ENCODE results near the gene RBMS3. TPM values are rescaled to one million over a fixed set of nuclear protein-coding genes. Genes with fewer than 3 reads are reported as not detected.

RBMS3 gene
- total RNA-seq, 4 donors from 2014 or later: 7.3 to 21.8 (median 12.8) TPM

DNA sequence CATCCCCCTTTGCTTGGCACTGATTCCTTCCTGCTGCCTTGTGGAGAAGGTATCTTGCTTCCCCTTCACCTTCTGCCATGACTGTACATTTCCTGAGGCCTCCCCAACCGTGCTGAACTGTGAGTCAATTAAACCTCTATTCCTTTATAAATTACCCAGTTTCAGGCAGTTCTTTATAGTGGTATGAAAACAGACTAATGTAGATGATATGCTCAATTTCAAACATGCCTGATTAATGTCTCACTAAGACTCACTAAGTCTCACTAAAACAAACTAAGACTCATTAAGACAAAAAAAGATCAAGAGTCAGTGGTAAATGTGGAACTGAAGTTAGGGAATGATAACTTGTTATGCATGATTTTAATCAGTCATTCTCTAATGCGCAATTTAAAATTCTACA, 606.6 kb downstream of the RBMS3 start:
- no peak overlapping the region for H3K4me3 ChIP-seq (ENCODE audit: low read depth, poor library complexity, severe bottlenecking)
- intact Hi-C loops (cut with DNase I; ENCODE audit: low total_unique reads): no loop called here
- 60 to 85% methylated on average over 2 of the region's 2 CpGs for WGBS, 2 donors
- no peak for DNase-seq (ENCODE audit: low spot score in 2 of 2)
- TF ChIP-seq CTCF (IDR thresholded peaks at IDR 0.05): no peak

GRCh38 chr3:29889215-29889614, 608.3 kb downstream of the RBMS3 start:
- no peak for DNase-seq (ENCODE audit: low spot score in 2 of 2)
- TF ChIP-seq CTCF (IDR thresholded peaks at IDR 0.05) (no peak), POLR2A (IDR thresholded peaks at IDR 0.05) (no peak)
- H3K4me3 ChIP-seq (ENCODE audit: low read depth, poor library complexity, severe bottlenecking): no peak overlapping the region
- intact Hi-C loops (cut with DNase I; ENCODE audit: low total_unique reads): no loop called here
- 83 to 85% methylated on average over 1 of the region's 1 CpG for WGBS, 2 donors

DNA sequence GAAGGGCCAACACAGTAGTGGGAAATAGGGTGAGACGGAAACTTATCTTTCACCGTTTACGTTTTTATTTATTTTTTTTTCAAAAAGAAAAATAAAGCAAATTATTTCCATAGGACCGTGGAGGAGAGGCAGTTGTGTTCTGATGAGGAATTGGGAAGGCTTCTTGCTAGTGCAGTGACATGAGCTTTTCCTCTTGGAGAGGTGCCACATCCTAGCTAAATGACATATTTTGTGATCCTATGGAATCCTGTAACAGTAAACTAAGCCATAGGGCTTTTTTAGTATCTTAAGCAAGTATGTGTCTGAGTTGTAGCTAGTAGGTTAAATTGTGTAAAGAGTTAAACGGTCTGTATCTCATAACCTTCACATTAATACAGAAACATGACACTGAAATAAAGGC, 609.9 kb downstream of the RBMS3 start:
- no peak for TF ChIP-seq POLR2A (IDR thresholded peaks at IDR 0.05)
- no peak for TF ChIP-seq CTCF (IDR thresholded peaks at IDR 0.05)
- H3K4me3 ChIP-seq (ENCODE audit: low read depth, poor library complexity, severe bottlenecking): no peak overlapping the region
- WGBS, 2 donors: 92% methylated on average over 5 of the region's 5 CpGs
- intact Hi-C loops (cut with DNase I; ENCODE audit: low total_unique reads): no loop called here
- no peak for DNase-seq (ENCODE audit: low spot score in 2 of 2)

DNA sequence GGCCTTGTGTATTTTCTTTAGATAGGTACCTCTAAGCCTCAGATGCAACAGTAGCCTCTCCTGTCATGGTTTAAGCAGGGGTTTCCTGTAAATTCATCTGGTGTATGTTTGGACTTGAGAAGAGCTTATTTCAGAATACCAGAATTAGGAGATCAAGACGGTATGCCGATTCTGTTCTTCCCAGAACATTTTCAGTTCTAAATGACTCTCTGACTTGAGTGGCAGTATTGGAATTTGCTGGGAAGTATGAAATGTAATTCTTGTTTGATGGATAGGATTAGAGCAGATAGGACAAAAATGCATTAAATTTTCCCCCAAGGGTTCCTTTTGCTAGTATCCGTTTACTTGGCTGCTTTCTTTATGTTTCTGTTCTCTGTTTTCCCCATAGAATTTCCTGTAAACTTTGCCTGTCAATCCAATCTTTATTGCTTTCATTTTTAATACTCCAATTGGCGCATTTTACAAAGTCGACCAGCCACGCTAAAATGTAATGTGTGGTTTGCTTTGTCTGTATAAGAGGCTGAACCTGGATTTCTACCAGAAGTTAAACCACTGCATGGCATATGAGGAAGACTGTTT, 612.2 kb downstream of the RBMS3 start:
- WGBS, 2 donors: 50 to 55% methylated on average over 6 of the region's 6 CpGs
- H3K4me3 ChIP-seq (ENCODE audit: low read depth, poor library complexity, severe bottlenecking): no peak overlapping the region
- intact Hi-C loops (cut with DNase I; ENCODE audit: low total_unique reads): no loop called here
- DNase-seq (ENCODE audit: low spot score in 2 of 2): no peak
- TF ChIP-seq CTCF (IDR thresholded peaks at IDR 0.05) (no peak), POLR2A (IDR thresholded peaks at IDR 0.05) (no peak)

DNA sequence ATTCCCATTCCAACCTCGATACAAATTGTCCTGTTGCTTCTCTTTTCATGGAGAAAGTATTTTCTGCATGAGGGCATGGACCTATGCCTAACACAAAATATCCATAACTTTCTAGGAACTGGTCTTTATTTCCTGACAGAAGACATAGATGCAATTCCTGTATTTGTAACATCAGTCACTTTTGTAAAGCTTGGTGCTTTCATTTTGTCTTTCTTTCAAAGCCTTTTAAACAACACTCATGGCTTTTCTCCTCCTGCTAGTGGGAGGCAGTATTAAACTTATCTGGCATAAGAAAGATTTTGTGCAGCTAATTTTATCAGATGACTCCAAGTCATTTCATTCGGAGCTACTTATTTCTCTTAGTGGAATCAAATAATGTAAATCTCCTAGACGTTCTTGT, 616.0 kb downstream of the RBMS3 start:
- DNase-seq (ENCODE audit: low spot score in 2 of 2): no peak
- WGBS, 2 donors: 82 to 85% methylated on average over 3 of the region's 3 CpGs
- intact Hi-C loops (cut with DNase I; ENCODE audit: low total_unique reads): no loop called here
- H3K4me3 ChIP-seq (ENCODE audit: low read depth, poor library complexity, severe bottlenecking): no peak overlapping the region
- TF ChIP-seq POLR2A (IDR thresholded peaks at IDR 0.05) (no peak), CTCF (IDR thresholded peaks at IDR 0.05) (no peak)
